Psoas muscle (tissue), 8 donors: ENCODE data around the gene AHNAK2. TPM values are rescaled to one million over a fixed set of nuclear protein-coding genes. Genes with fewer than 3 reads are reported as not detected.
A peak's percentile ranks its signal among the peaks of the same experiment; 100 is the strongest.

ENCODE experiments used
- ATAC-seq, 4 donors: fragments of 200-7000 bp; cut with Tn5 transposase; one replicate each; pipeline ENCODE4 v1.9.1; 2020; ENCODE audit warnings: moderate library complexity in 3 of 4, mild to moderate bottlenecking in 2 of 4
- DNase-seq, 2 donors: peaks; one replicate each; pipeline ENCODE4 v3.0.0-alpha.2; 2020
- H3K27ac ChIP-seq: fragments of 200-600 bp; one replicate; pipeline ENCODE4 v1.8.0; 2022
- H3K27me3 ChIP-seq, 3 donors: fragments of 200-600 bp in 1 of 3; one replicate each; pipeline versions ENCODE4 v1.6.1 to v1.8.0; 2013 to 2022; ENCODE audit warnings: low read length in 2 of 3, mild to moderate bottlenecking in 2 of 3, moderate library complexity in 1 of 3; ENCODE audit not compliant: insufficient read depth in 3 of 3
- H3K36me3 ChIP-seq, 2 donors: fragments of 200-600 bp in 1 of 2; one replicate each; pipeline versions ENCODE4 v1.6.1 to v1.8.0; 2013 to 2022; ENCODE audit warnings: low read depth in 1 of 2, mild to moderate bottlenecking in 1 of 2, moderate library complexity in 1 of 2; ENCODE audit not compliant: insufficient read depth in 1 of 2
- H3K4me1 ChIP-seq: fragments of 200-600 bp; one replicate; pipeline ENCODE4 v1.8.0; 2022
- H3K4me3 ChIP-seq: fragments of 200-600 bp; one replicate; pipeline ENCODE4 v1.8.0; 2022; ENCODE audit warnings: mild to moderate bottlenecking
- H3K9me3 ChIP-seq: fragments of 200-600 bp; one replicate; pipeline ENCODE4 v1.8.0; 2022
- CTCF ChIP-seq: fragments of 200-600 bp; IDR thresholded peaks from one replicate; pipeline ENCODE4 v1.8.0; 2022; ENCODE audit warnings: antibody characterized with exemption
- WGBS, 3 donors: extraction: QIAGEN DNeasy Blood & Tissue Kit; methylation state at CpG; one replicate each; pipeline versions ENCODE4 v1.1.6 to v1.1.7; 2013; 5-methylcytosine and 5-hydroxymethylcytosine counted together
- intact Hi-C, 2 donors: fragments of 100-400 bp; cut with DNase I; formaldehyde crosslinking; loops; one replicate each; pipeline versions ENCODE4 v1.11.0 to v1.14.2; 2022
- polyA plus RNA-seq, 3 donors: library from polyadenylated mRNA; stranded (reverse); fragments of 200-250 nt; gene quantifications; one replicate each; pipeline ENCODE4 v1.2.3, GENCODE V29; 2013
- total RNA-seq, 4 donors: library from RNA; stranded (reverse); fragmentation: NEBNext Ultra II Directional in 2 of 4; extraction: Animal tissue kit (Norgen Biotek cat#: 25700) in 2 of 4; gene quantifications; one replicate each; pipeline versions ENCODE4 v1.2.1 to v1.2.4, GENCODE V29; 2021 to 2023
- donor health status: healthy with polysubstance abuse.
- donor health status: DM: no; HTN: no; CAD: no; lungs with moderate emphysema.
- donor health status: Bipolar disorder and iron deficiency.
- donor health status: healthy.
- donor health status: DM: yes; HTN: yes; CAD: no.
- donor health status: DM: no; HTN: no; CAD: no.
- donor health status: DM: no; HTN: no; CAD: no.
- donor health status: DM: yes; HTN: yes; CAD: no.

AHNAK2 gene
- total and polyA plus RNA-seq, 7 donors, result 0.69 to 4.7 (median 2.0) TPM

GRCh38 chr14:105012171-105012985 lies 34.2 kb upstream of the AHNAK2 start:
- no peaks in the 10 kb centered on the region for H3K4me1 ChIP-seq
- no peaks in the 10 kb centered on the region for H3K9me3 ChIP-seq
- no peak overlapping the region for H3K27ac ChIP-seq
- peak; percentile 59 to 88 (median 76) for ATAC-seq
- H3K36me3 ChIP-seq, result peaks cover 0 to 17% of the 10 kb centered on the region in 2 donors
- 48 to 57% (median 55%) methylated on average over 23 of the region's 23 CpGs for WGBS, 3 donors
- no peaks in the 10 kb centered on the region for H3K27me3 ChIP-seq
- DNase-seq, result no peak
- no peak overlapping the region for H3K4me3 ChIP-seq
- peak; percentile 46 for TF ChIP-seq CTCF
- intact Hi-C loops, result no loop called here

- Histone ChIP-seq H3K4me1 (no peaks in the 10 kb centered on the region), H3K36me3 (peaks cover 0 to 17% of the 10 kb centered on the region in 2 donors), H3K4me3 (no peak overlapping the region), H3K9me3 (no peaks in the 10 kb centered on the region), H3K27ac (no peak overlapping the region), H3K27me3 (no peaks in the 10 kb centered on the region)
- DNase-seq (no peak), ATAC-seq (no peak)
- intact Hi-C loops, result no loop called here
- TF ChIP-seq CTCF, result no peak
- WGBS, 3 donors, result 84 to 86% (median 85%) methylated on average over 29 of the region's 29 CpGs
These were observed 33.3 kb upstream of the AHNAK2 start for GRCh38 chr14:105011312-105011990.

- ATAC-seq, result no peak
- H3K27ac ChIP-seq, result no peak overlapping the region
- 77 to 88% (median 87%) methylated on average over 16 to 17 of the region's 17 CpGs for WGBS, 3 donors
- DNase-seq, result no peak
- H3K4me3 ChIP-seq, result no peak overlapping the region
- TF ChIP-seq CTCF, result no peak
- intact Hi-C loops, result no loop called here
- H3K36me3 ChIP-seq, result peaks cover 0 to 17% of the 10 kb centered on the region in 2 donors
- H3K9me3 ChIP-seq, result no peaks in the 10 kb centered on the region
- H3K4me1 ChIP-seq, result no peaks in the 10 kb centered on the region
- no peaks in the 10 kb centered on the region for H3K27me3 ChIP-seq
These were observed 32.7 kb upstream of the AHNAK2 start for GRCh38 chr14:105010891-105011291.

GRCh38 chr14:105010106-105010505 lies 31.9 kb upstream of the AHNAK2 start:
- H3K4me3 ChIP-seq, result no peak overlapping the region
- H3K9me3 ChIP-seq, result no peaks in the 10 kb centered on the region
- peaks cover 0 to 17% of the 10 kb centered on the region in 2 donors for H3K36me3 ChIP-seq
- no peak for ATAC-seq
- no peaks in the 10 kb centered on the region for H3K27me3 ChIP-seq
- intact Hi-C loops, result no loop called here
- no peak for TF ChIP-seq CTCF
- H3K4me1 ChIP-seq, result no peaks in the 10 kb centered on the region
- no peak for DNase-seq
- 78 to 85% (median 82%) methylated on average over 4 of the region's 4 CpGs for WGBS, 3 donors
- no peak overlapping the region for H3K27ac ChIP-seq
